Measurements from ENCODE around the gene SUMO1. TPM values are rescaled to one million over a fixed set of nuclear protein-coding genes. Genes with fewer than 3 reads are reported as not detected.

Gene SUMO1
- total RNA-seq, 1 donor from 2014 or later, result 131 TPM

GRCh38 chr2:202208526-202208925, 29.9 kb downstream of the SUMO1 start:
- no peak for TF ChIP-seq CTCF (IDR thresholded peaks at IDR 0.05; ENCODE audit: unreplicated experiment)
- no peak overlapping the region for H3K4me3 Mint-ChIP-seq (ENCODE audit: low read depth)
- DNase-seq (ENCODE audit: low spot score, unreplicated experiment), result no peak
- no peak overlapping the region for H3K27ac Mint-ChIP-seq
- no peaks in the 10 kb centered on the region for H3K9me3 Mint-ChIP-seq (ENCODE audit: low read depth)
- no peaks in the 10 kb centered on the region for H3K27me3 Mint-ChIP-seq
- no peaks in the 10 kb centered on the region for H3K4me1 Mint-ChIP-seq (ENCODE audit: low read depth)
- H3K36me3 Mint-ChIP-seq (ENCODE audit: insufficient read depth), result peaks cover 17% of the 10 kb centered on the region

GRCh38 chr2:202204855-202205254, 33.5 kb downstream of the SUMO1 start:
- Mint-ChIP-seq H3K4me3 (ENCODE audit: low read depth) (no peak overlapping the region), H3K27ac (no peak overlapping the region)
- no peak for DNase-seq (ENCODE audit: low spot score, unreplicated experiment)

GRCh38 chr2:202203348-202203747, 35.0 kb downstream of the SUMO1 start:
- TF ChIP-seq CTCF (IDR thresholded peaks at IDR 0.05; ENCODE audit: unreplicated experiment), result no peak
- no peak for DNase-seq (ENCODE audit: low spot score, unreplicated experiment)
- Mint-ChIP-seq H3K4me1 (ENCODE audit: low read depth) (no peaks in the 10 kb centered on the region), H3K27ac (no peak overlapping the region), H3K9me3 (ENCODE audit: low read depth) (no peaks in the 10 kb centered on the region), H3K27me3 (no peaks in the 10 kb centered on the region), H3K4me3 (ENCODE audit: low read depth) (no peak overlapping the region), H3K36me3 (ENCODE audit: insufficient read depth) (peaks cover 21% of the 10 kb centered on the region)

More at GRCh38 chr2:202204855-202205254, 33.5 kb downstream of the SUMO1 start:
- H3K36me3 Mint-ChIP-seq (ENCODE audit: insufficient read depth), result peaks cover 23% of the 10 kb centered on the region
- H3K4me1 Mint-ChIP-seq (ENCODE audit: low read depth), result no peaks in the 10 kb centered on the region
- H3K27me3 Mint-ChIP-seq, result no peaks in the 10 kb centered on the region
- no peak for TF ChIP-seq CTCF (IDR thresholded peaks at IDR 0.05; ENCODE audit: unreplicated experiment)
- H3K9me3 Mint-ChIP-seq (ENCODE audit: low read depth), result no peaks in the 10 kb centered on the region

- Mint-ChIP-seq H3K9me3 (ENCODE audit: low read depth) (no peaks in the 10 kb centered on the region), H3K4me3 (ENCODE audit: low read depth) (no peak overlapping the region), H3K27ac (no peak overlapping the region), H3K27me3 (no peaks in the 10 kb centered on the region), H3K4me1 (ENCODE audit: low read depth) (no peaks in the 10 kb centered on the region), H3K36me3 (ENCODE audit: insufficient read depth) (peaks cover 15% of the 10 kb centered on the region)
- DNase-seq (ENCODE audit: low spot score, unreplicated experiment), result no peak
- no peak for TF ChIP-seq CTCF (IDR thresholded peaks at IDR 0.05; ENCODE audit: unreplicated experiment)
These were observed 36.9 kb downstream of the SUMO1 start for GRCh38 chr2:202201220-202202160.

GRCh38 chr2:202196727-202197126, 41.7 kb downstream of the SUMO1 start:
- TF ChIP-seq CTCF (IDR thresholded peaks at IDR 0.05; ENCODE audit: unreplicated experiment), result no peak
- no peaks in the 10 kb centered on the region for H3K9me3 Mint-ChIP-seq (ENCODE audit: low read depth)
- H3K27me3 Mint-ChIP-seq, result no peaks in the 10 kb centered on the region
- H3K36me3 Mint-ChIP-seq (ENCODE audit: insufficient read depth), result peaks cover 4% of the 10 kb centered on the region
- H3K27ac Mint-ChIP-seq, result no peak overlapping the region
- no peaks in the 10 kb centered on the region for H3K4me1 Mint-ChIP-seq (ENCODE audit: low read depth)
- H3K4me3 Mint-ChIP-seq (ENCODE audit: low read depth), result no peak overlapping the region
- no peak for DNase-seq (ENCODE audit: low spot score, unreplicated experiment)
